Measurements from ENCODE around the gene ZSCAN4.

DNA sequence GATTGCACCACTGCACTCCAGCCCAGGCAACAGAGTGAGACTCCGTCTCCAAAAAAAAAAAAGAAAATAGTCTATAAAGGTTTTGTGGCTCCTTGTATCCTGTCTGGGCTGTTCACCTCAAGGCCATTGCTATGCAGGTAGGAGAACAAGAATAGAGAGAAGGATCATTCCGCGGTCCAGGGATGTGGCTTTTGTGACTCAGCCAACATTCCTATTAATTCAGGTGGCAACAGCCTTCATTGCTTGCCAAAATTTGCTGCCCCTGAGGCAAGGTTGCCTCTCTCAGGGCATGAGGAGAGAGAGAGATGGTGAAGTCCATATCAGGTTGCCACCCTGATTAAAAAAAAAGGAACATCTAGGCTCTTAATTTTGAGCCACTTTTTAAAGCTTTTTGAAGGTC lies 21.0 kb downstream of the ZSCAN4 start:
- TF ChIP-seq CTCF (IDR thresholded peaks at IDR 0.05) = no peak
- no peak for TF ChIP-seq EP300 (IDR thresholded peaks at IDR 0.05)
